A549 (cell line): ENCODE results near the gene LIPE.

Experiments used
- CTCF ChIP-seq: fragments of >200 bp; sonication (Bioruptor Twin); formaldehyde crosslinking; IDR thresholded peaks from 3 replicates; pipeline ENCODE4 v1.5.1; 2016
- EP300 ChIP-seq, 2 experiments: fragments of >200 bp; sonication (Bioruptor Twin); formaldehyde crosslinking; IDR thresholded peaks; 2 replicates in 1 of 2; 3 replicates in 1 of 2; pipeline ENCODE4 v1.6.1; 2016 to 2017
- NPAS2 ChIP-seq: fragments of 250-450 bp; sonication (Bioruptor Pico); IDR thresholded peaks from 2 replicates; pipeline ENCODE4 v1.8.0; 2022; ENCODE audit warnings: mild to moderate bottlenecking, moderate library complexity, borderline replicate concordance

DNA sequence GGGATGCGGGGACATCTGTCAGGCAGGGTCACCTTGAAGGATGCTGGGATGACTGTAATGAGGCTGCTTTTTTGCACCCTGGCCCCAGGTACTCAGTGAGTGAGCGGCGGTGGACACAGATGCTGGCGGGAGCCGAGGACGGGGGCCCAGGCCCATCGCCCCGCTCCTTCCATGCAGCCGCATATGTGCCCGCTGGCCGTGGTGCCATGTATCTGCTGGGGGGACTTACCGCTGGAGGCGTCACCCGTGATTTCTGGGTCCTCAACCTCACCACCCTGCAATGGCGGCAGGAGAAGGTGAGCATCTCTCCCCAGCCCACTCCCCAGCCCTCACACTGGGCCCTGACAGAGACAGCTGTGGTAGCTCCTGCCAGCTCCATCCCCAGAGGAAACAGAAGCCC, 70.5 kb downstream of the LIPE start:
- TF ChIP-seq CTCF (no peak), NPAS2 (CRISPR knock-in tag) (no peak), EP300 (IDR thresholded peaks at IDR 0.05) (no peak)
